Globus pallidus (tissue), 1 donor: ENCODE results near the gene SRSF12.

Experiments
- DNase-seq: peaks from one replicate; pipeline ENCODE4 v3.0.0-alpha.2; 2015; ENCODE audit warnings: low spot score

Gene SRSF12

GRCh38 chr6:89117211-89118108 is at the start of gene SRSF12:
Gene SRSF12, minus strand, starts transcription at chr6:89118071. Its CDS starts 184 bp downstream, at chr6:89117887.
- DNase-seq = peak; percentile 10

GRCh38 chr6:89162047-89162371 is 44.1 kb upstream of the SRSF12 start:
- no peak for DNase-seq

- no peak for DNase-seq
Observed at GRCh38 chr6:89161326-89162046, 43.6 kb upstream of the SRSF12 start.

GRCh38 chr6:89160331-89161092 is 42.6 kb upstream of the SRSF12 start:
- DNase-seq = no peak

- no peak for DNase-seq
Observed at GRCh38 chr6:89154131-89154530, 36.3 kb upstream of the SRSF12 start.

- DNase-seq = no peak
Observed at GRCh38 chr6:89148016-89148750, 30.3 kb upstream of the SRSF12 start.

- DNase-seq = peak; percentile 13
Observed at GRCh38 chr6:89146718-89147700, 29.1 kb upstream of the SRSF12 start.

- DNase-seq = no peak
Observed at GRCh38 chr6:89145956-89146717, 28.3 kb upstream of the SRSF12 start, which contains the start of gene PM20D2. Gene PM20D2, plus strand, starts transcription at chr6:89146055. Its CDS starts 90 bp downstream, at chr6:89146145.

GRCh38 chr6:89145091-89145955 is 27.5 kb upstream of the SRSF12 start:
- peak; percentile 40 for DNase-seq

- no peak for DNase-seq
Observed at GRCh38 chr6:89144354-89144906, 26.6 kb upstream of the SRSF12 start.

- DNase-seq = no peak
Observed at GRCh38 chr6:89140347-89141156, 22.7 kb upstream of the SRSF12 start.

GRCh38 chr6:89139509-89140346 is 21.9 kb upstream of the SRSF12 start:
- DNase-seq = no peak

- no peak for DNase-seq
Observed at GRCh38 chr6:89138173-89138572, 20.3 kb upstream of the SRSF12 start.

GRCh38 chr6:89134723-89135122 is 16.9 kb upstream of the SRSF12 start:
- no peak for DNase-seq

GRCh38 chr6:89133981-89134380 is 16.1 kb upstream of the SRSF12 start:
- no peak for DNase-seq

GRCh38 chr6:89132057-89132456 is 14.2 kb upstream of the SRSF12 start:
- no peak for DNase-seq

GRCh38 chr6:89131599-89131998 is 13.7 kb upstream of the SRSF12 start:
- DNase-seq = no peak
